ENCODE results near the gene SLC24A3. TPM values are rescaled to one million over a fixed set of nuclear protein-coding genes. Genes with fewer than 3 reads are reported as not detected.

Gene SLC24A3
- total RNA-seq, 2 experiments from 2014 or later: not detected

DNA sequence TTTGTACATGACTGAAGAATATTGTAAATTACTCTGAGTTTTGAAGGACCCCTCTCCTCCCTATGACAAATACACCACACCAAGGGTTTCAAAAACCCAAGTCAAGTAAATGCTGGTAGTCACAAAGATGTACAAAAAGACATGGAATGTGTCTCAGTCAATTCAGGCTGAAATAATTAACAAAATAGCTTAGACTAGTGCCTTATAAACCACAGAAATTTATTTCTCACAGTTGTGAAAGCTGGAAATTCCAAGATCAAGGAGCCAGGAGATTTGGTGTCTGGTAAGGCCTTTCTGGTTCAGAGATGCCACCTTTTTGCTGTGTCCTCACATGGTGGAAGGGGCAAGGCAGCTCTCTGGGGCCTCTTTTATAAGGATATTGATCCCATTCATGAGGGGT lies 343.3 kb downstream of the SLC24A3 start:
- no peaks in the 10 kb centered on the region for H3K4me1 Mint-ChIP-seq
- no peak overlapping the region for H3K4me3 Mint-ChIP-seq
- no peaks in the 10 kb centered on the region for H3K27me3 Mint-ChIP-seq
- DNase-seq: no peak
- H3K9me3 Mint-ChIP-seq: no peaks in the 10 kb centered on the region
- CTCF ChIA-PET: no interaction called here
- no peaks in the 10 kb centered on the region for H3K36me3 Mint-ChIP-seq (ENCODE audit: low read depth)
- H3K27ac Mint-ChIP-seq: no peak overlapping the region
- POLR2A ChIA-PET: no interaction called here

DNA sequence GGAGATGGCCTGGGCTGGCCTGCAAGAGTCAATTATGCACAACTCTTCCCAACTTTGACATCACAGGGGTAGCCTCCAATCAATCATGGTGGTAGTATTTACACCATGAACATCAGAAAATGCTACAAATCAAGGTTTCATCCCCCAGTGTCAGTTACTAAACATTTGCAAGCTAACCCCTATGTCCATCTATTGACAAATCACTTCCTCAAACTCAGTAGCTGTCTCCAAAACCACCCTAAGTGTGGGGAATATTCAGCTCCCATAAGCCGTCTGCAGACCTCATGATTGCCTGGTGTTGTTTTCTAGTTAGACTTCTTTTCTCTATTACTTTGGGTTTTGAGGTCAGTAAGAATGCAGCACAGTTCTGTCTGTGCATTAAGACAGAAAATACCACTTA lies 344.8 kb downstream of the SLC24A3 start:
- H3K27me3 Mint-ChIP-seq: no peaks in the 10 kb centered on the region
- no peaks in the 10 kb centered on the region for H3K9me3 Mint-ChIP-seq
- no peak for DNase-seq
- H3K27ac Mint-ChIP-seq: no peak overlapping the region
- POLR2A ChIA-PET: no interaction called here
- H3K4me1 Mint-ChIP-seq: no peaks in the 10 kb centered on the region
- no peak overlapping the region for H3K4me3 Mint-ChIP-seq
- CTCF ChIA-PET: no interaction called here
- no peaks in the 10 kb centered on the region for H3K36me3 Mint-ChIP-seq (ENCODE audit: low read depth)

DNA sequence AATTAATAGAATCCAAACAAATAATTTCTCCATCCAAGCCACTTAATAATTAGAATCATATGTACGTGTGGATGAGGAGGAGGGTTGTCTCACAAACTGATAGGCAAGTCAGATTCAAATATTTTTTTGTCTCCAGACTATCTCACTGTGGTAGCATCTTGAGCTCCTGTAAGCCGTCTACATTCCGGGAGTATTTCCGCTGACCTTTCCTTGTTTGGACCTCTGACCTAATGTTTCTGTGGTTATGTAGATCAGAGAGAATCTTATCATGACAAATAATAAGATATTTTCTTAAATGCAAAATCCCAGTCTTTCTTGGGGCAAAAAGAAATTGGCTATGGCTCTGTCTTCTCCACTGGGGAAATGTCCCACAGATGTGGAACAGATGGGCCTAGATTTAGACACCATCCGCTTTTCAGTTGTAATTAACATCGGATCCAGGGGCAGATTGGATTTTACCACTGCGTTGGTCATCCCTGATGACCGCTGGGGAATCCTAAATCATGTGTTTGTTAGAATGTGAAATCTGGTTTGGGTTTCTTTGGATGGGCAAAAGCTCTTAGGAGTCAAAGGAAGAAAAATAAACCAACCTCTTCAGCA lies 348.5 kb downstream of the SLC24A3 start:
- Mint-ChIP-seq H3K36me3 (ENCODE audit: low read depth) (no peaks in the 10 kb centered on the region), H3K27me3 (peaks cover 2% of the 10 kb centered on the region), H3K27ac (no peak overlapping the region), H3K4me3 (no peak overlapping the region), H3K4me1 (no peaks in the 10 kb centered on the region), H3K9me3 (no peaks in the 10 kb centered on the region)
- POLR2A ChIA-PET: no interaction called here
- CTCF ChIA-PET: no interaction called here
- no peak for DNase-seq

- no peaks in the 10 kb centered on the region for H3K9me3 Mint-ChIP-seq
- CTCF ChIA-PET: interaction anchor here (0.6 kb wide), 1 partner anchor 1397 kb away, joined by 3 read pairs; no protein-coding TSS in a partner anchor
- H3K27ac Mint-ChIP-seq: no peak overlapping the region
- peaks cover 2% of the 10 kb centered on the region for H3K27me3 Mint-ChIP-seq
- DNase-seq: no peak
- H3K4me3 Mint-ChIP-seq: no peak overlapping the region
- no peaks in the 10 kb centered on the region for H3K4me1 Mint-ChIP-seq
- POLR2A ChIA-PET: no interaction called here
- H3K36me3 Mint-ChIP-seq (ENCODE audit: low read depth): no peaks in the 10 kb centered on the region
Measured at GRCh38 chr20:19562426-19562825, 350.0 kb downstream of the SLC24A3 start.

- DNase-seq: no peak
- Mint-ChIP-seq H3K9me3 (peaks cover 2% of the 10 kb centered on the region), H3K4me1 (no peaks in the 10 kb centered on the region), H3K27ac (no peak overlapping the region), H3K36me3 (ENCODE audit: low read depth) (no peaks in the 10 kb centered on the region), H3K27me3 (peaks cover 2% of the 10 kb centered on the region), H3K4me3 (no peak overlapping the region)
- ChIA-PET CTCF (no interaction called here), POLR2A (no interaction called here)
Measured at GRCh38 chr20:19564261-19564660, 351.8 kb downstream of the SLC24A3 start.

DNA sequence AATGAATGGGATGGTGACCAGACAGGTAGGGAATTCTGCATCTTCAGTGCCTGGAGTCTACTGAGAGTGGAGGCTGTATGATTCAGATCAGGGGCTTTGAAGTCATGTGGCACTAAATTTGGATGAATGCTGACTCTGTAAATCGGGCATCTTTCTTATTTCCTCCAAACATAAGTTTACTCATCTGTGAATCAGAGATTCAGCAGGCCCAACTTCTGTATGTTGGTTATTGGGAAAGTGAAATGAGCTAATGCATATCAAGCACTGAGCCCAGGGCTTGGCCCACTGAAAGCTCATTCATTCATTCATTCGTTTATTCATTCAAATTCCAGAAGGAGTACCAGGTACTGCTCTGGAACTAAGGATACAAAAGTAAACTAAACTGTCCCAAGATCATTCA lies 353.3 kb downstream of the SLC24A3 start:
- no peak for DNase-seq
- CTCF ChIA-PET: no interaction called here
- POLR2A ChIA-PET: no interaction called here
- H3K9me3 Mint-ChIP-seq: peaks cover 13% of the 10 kb centered on the region
- H3K36me3 Mint-ChIP-seq (ENCODE audit: low read depth): no peaks in the 10 kb centered on the region
- peaks cover 2% of the 10 kb centered on the region for H3K27me3 Mint-ChIP-seq
- no peak overlapping the region for H3K4me3 Mint-ChIP-seq
- H3K4me1 Mint-ChIP-seq: no peaks in the 10 kb centered on the region
- H3K27ac Mint-ChIP-seq: no peak overlapping the region

GRCh38 chr20:19566226-19566945 lies 353.9 kb downstream of the SLC24A3 start:
- POLR2A ChIA-PET: no interaction called here
- Mint-ChIP-seq H3K9me3 (peaks cover 13% of the 10 kb centered on the region), H3K27me3 (peaks cover 2% of the 10 kb centered on the region), H3K27ac (no peak overlapping the region), H3K36me3 (ENCODE audit: low read depth) (no peaks in the 10 kb centered on the region), H3K4me3 (no peak overlapping the region), H3K4me1 (no peaks in the 10 kb centered on the region)
- CTCF ChIA-PET: no interaction called here
- DNase-seq: no peak

- Mint-ChIP-seq H3K4me3 (no peak overlapping the region), H3K4me1 (no peaks in the 10 kb centered on the region), H3K36me3 (ENCODE audit: low read depth) (no peaks in the 10 kb centered on the region), H3K27me3 (peaks cover 2% of the 10 kb centered on the region), H3K9me3 (peaks cover 13% of the 10 kb centered on the region), H3K27ac (no peak overlapping the region)
- POLR2A ChIA-PET: no interaction called here
- CTCF ChIA-PET: no interaction called here
- DNase-seq: no peak
Measured at GRCh38 chr20:19568128-19568527, 355.7 kb downstream of the SLC24A3 start.

GRCh38 chr20:19571996-19572395 lies 359.6 kb downstream of the SLC24A3 start:
- no peak overlapping the region for H3K27ac Mint-ChIP-seq
- H3K36me3 Mint-ChIP-seq (ENCODE audit: low read depth): no peaks in the 10 kb centered on the region
- no peaks in the 10 kb centered on the region for H3K27me3 Mint-ChIP-seq
- no peaks in the 10 kb centered on the region for H3K4me1 Mint-ChIP-seq
- H3K9me3 Mint-ChIP-seq: peaks cover 13% of the 10 kb centered on the region
- no peak overlapping the region for H3K4me3 Mint-ChIP-seq
- DNase-seq: no peak
- ChIA-PET POLR2A (no interaction called here), CTCF (no interaction called here)

DNA sequence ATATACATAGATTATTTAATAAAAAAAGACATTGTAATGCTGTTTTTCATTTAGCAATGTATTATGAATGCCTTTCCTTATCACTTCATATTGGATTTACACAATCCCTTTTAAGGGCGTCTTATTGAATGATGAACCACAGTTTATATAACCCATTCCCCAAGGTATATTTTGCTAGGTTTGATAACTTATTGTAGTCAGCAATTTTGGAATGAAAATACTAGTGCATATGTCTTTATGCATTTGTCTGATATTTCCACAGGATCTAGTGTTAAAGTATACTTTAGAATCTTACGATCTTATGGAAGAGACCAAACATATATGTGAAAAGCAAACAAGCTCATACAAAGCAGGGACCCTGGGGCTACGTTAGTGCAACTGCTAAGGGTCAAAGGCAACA lies 365.2 kb downstream of the SLC24A3 start:
- no peaks in the 10 kb centered on the region for H3K36me3 Mint-ChIP-seq (ENCODE audit: low read depth)
- DNase-seq: no peak
- no peaks in the 10 kb centered on the region for H3K27me3 Mint-ChIP-seq
- ChIA-PET CTCF (no interaction called here), POLR2A (no interaction called here)
- no peak overlapping the region for H3K4me3 Mint-ChIP-seq
- no peak overlapping the region for H3K27ac Mint-ChIP-seq
- no peaks in the 10 kb centered on the region for H3K9me3 Mint-ChIP-seq
- no peaks in the 10 kb centered on the region for H3K4me1 Mint-ChIP-seq

DNA sequence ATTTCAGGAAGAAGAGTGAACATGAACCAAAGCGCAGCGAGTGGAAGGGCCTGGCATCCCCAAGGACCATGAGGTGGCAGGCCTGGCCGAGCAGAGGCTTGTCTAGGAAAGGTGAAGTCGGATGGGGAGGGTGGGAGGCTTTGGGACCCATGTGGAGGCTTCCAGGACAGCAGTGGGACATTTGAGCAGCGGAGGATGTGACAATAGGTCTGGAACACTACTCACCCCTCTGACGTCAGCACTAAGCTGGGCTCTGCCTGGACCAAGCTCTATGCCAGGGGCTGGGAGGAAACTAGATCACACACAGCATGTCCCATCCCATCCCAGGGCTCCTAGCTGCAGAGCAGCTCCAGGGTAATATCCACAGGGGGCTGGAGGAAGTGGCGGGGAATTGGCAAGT lies 370.3 kb downstream of the SLC24A3 start:
- Mint-ChIP-seq H3K4me3 (no peak overlapping the region), H3K27me3 (no peaks in the 10 kb centered on the region), H3K36me3 (ENCODE audit: low read depth) (no peaks in the 10 kb centered on the region), H3K4me1 (no peaks in the 10 kb centered on the region), H3K27ac (no peak overlapping the region), H3K9me3 (no peaks in the 10 kb centered on the region)
- ChIA-PET POLR2A (no interaction called here), CTCF (no interaction called here)
- no peak for DNase-seq

DNA sequence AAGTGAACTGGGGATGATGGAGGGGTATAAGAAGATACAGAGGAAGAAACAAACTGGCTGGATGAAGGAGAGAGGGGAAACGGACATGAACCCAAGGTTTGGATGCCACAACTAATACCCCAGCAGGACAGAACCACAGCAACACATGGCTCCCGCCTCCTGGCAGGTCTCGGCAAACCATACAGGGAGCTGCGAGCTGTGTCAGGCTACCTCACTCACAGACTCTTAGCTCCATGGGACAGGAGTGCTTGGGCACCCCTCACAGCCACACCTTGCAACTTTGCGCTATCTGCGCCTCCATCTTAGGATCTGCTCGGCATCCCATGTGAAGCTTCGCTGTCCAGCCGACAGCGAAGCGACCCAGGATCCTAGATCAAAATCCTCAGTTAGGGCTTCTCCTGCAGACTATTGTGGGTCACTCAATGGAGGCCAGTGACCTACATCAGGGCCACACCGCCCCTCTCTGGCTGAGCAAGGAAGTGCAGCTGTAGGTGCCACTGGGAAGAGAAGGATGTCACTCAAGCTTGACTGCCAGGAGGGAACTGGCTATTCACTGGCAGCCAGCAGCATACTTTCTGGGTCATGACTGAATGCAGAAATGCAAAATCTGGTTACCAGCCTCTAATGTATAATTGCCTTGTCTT lies 371.2 kb downstream of the SLC24A3 start:
- H3K36me3 Mint-ChIP-seq (ENCODE audit: low read depth): no peaks in the 10 kb centered on the region

GRCh38 chr20:19588241-19588640 lies 375.8 kb downstream of the SLC24A3 start:
- Mint-ChIP-seq H3K36me3 (ENCODE audit: low read depth) (no peaks in the 10 kb centered on the region), H3K4me1 (no peaks in the 10 kb centered on the region), H3K27me3 (no peaks in the 10 kb centered on the region), H3K27ac (no peak overlapping the region), H3K4me3 (no peak overlapping the region), H3K9me3 (no peaks in the 10 kb centered on the region)
- DNase-seq: no peak
- CTCF ChIA-PET: no interaction called here
- POLR2A ChIA-PET: no interaction called here

More for the DNA sequence above, 371.2 kb downstream of the SLC24A3 start:
- Mint-ChIP-seq H3K27ac (no peak overlapping the region), H3K4me1 (no peaks in the 10 kb centered on the region), H3K4me3 (no peak overlapping the region), H3K9me3 (no peaks in the 10 kb centered on the region), H3K27me3 (no peaks in the 10 kb centered on the region)
- ChIA-PET CTCF (interaction anchor here (0.5 kb wide), 1 partner anchor 989 kb away, joined by 3 read pairs; no protein-coding TSS in a partner anchor), POLR2A (no interaction called here)
- DNase-seq: peak; percentile 28

GRCh38 chr20:19588732-19589131 lies 376.3 kb downstream of the SLC24A3 start:
- H3K27ac Mint-ChIP-seq: no peak overlapping the region
- no peaks in the 10 kb centered on the region for H3K36me3 Mint-ChIP-seq (ENCODE audit: low read depth)
- no peaks in the 10 kb centered on the region for H3K27me3 Mint-ChIP-seq
- H3K9me3 Mint-ChIP-seq: no peaks in the 10 kb centered on the region
- DNase-seq: no peak
- H3K4me1 Mint-ChIP-seq: no peaks in the 10 kb centered on the region
- no peak overlapping the region for H3K4me3 Mint-ChIP-seq
- POLR2A ChIA-PET: no interaction called here
- CTCF ChIA-PET: no interaction called here

Measured in activated CD4-positive, alpha-beta T cell treated with anti-CD3 and anti-CD28 coated beads, Interleukin-2, amount 10 ng/mL, durations not matched to agents 7 days and 5 days (primary cell).